Measurements from ENCODE around the gene QPRT. TPM values are rescaled to one million over a fixed set of nuclear protein-coding genes. Genes with fewer than 3 reads are reported as not detected.

Gene QPRT
- total and polyA plus RNA-seq, 2 of the 13 experiments (the other 11 are each of a cell fraction or from before 2014, with no cell fraction given), result 130 to 218 TPM

- TF ChIP-seq GMEB1 (CRISPR knock-in tag; IDR thresholded peaks at IDR 0.05; ENCODE audit: borderline replicate concordance), result no peak
- TF ChIP-seq SALL1 (CRISPR knock-in tag; IDR thresholded peaks at IDR 0.05), result no peak
- TF ChIP-seq ZNF572 (CRISPR knock-in tag; IDR thresholded peaks at IDR 0.05), result no peak
- no peak for TF ChIP-seq ATF7-NPFF (CRISPR knock-in tag; IDR thresholded peaks at IDR 0.05; ENCODE audit: low read depth)
- TF ChIP-seq RXRB (CRISPR knock-in tag; IDR thresholded peaks at IDR 0.05; ENCODE audit: borderline replicate concordance), result 0 out of 2 replicates have a peak, but pooled peaks have one; percentile 26
- no peak for TF ChIP-seq ZNF747 (CRISPR knock-in tag; IDR thresholded peaks at IDR 0.05; ENCODE audit: borderline replicate concordance)
- no peak for TF ChIP-seq FLYWCH1 (CRISPR knock-in tag; IDR thresholded peaks at IDR 0.05)
- TF ChIP-seq ZNF768 (CRISPR knock-in tag; IDR thresholded peaks at IDR 0.05), result no peak
- TF ChIP-seq NR2F6 (IDR thresholded peaks at IDR 0.05), result peak; percentile 47; the same call in 1 of the 2 replicates
- TF ChIP-seq NR2F6 (CRISPR knock-in tag; IDR thresholded peaks at IDR 0.05), result peak; percentile 60; the same call in 1 of the 2 replicates
- TF ChIP-seq KLF12 (CRISPR knock-in tag; IDR thresholded peaks at IDR 0.05; ENCODE audit: borderline replicate concordance), result no peak
- peak; percentile 79 for TF ChIP-seq TEAD3 (CRISPR knock-in tag; optimal IDR thresholded peaks at IDR 0.05; ENCODE audit: borderline replicate concordance)
- no peak for TF ChIP-seq HOXA7 (CRISPR knock-in tag; IDR thresholded peaks at IDR 0.05)
- peak; percentile 51 for TF ChIP-seq RARA (CRISPR knock-in tag; IDR thresholded peaks at IDR 0.05)
- TF ChIP-seq ZBTB10 (CRISPR knock-in tag; IDR thresholded peaks at IDR 0.05; ENCODE audit: borderline replicate concordance), result no peak
- TF ChIP-seq KLF16 (CRISPR knock-in tag; IDR thresholded peaks at IDR 0.05), result 0 out of 4 replicates have a peak, but pooled peaks of 1 of the 2 experiments have one; percentile 18
- no peak for TF ChIP-seq DMAP1 (CRISPR knock-in tag; IDR thresholded peaks at IDR 0.05)
- 0 out of 2 replicates have a peak, but pooled peaks have one; percentile 71 for TF ChIP-seq ZNF3 (CRISPR knock-in tag; IDR thresholded peaks at IDR 0.05)
- TF ChIP-seq HOMEZ (CRISPR knock-in tag; IDR thresholded peaks at IDR 0.05; ENCODE audit: low read depth), result 0 out of 2 replicates have a peak, but pooled peaks have one; percentile 15
- no peak for TF ChIP-seq NCOA1 (CRISPR knock-in tag; IDR thresholded peaks at IDR 0.05)
- TF ChIP-seq PITX1 (CRISPR knock-in tag; IDR thresholded peaks at IDR 0.05), result 0 out of 2 replicates have a peak, but pooled peaks have one; percentile 25
- peak; percentile 66; the same call in 1 of the 2 replicates for TF ChIP-seq ZNF280D (CRISPR knock-in tag; IDR thresholded peaks at IDR 0.05)
- no peak for TF ChIP-seq DDIT3 (CRISPR knock-in tag; IDR thresholded peaks at IDR 0.05)
Measured at GRCh38 chr16:29687755-29688154, 8.8 kb downstream of the QPRT start (continued).
